ENCODE measurements around the gene KSR1. TPM values are rescaled to one million over a fixed set of nuclear protein-coding genes. Genes with fewer than 3 reads are reported as not detected.

The KSR1 gene
- total and polyA plus RNA-seq, 9 of the 15 experiments (the other 6 are each of a cell fraction or from before 2014, with no cell fraction given): 1.4 to 51.7 (median 18.4) TPM

- peaks cover 2% of the 10 kb centered on the region; the same call in 1 of the 3 replicates for H3K36me3 ChIP-seq (ENCODE audit: control insufficient read depth, insufficient read depth, low read length)
- BruUV-seq (replicated peaks): no TSS peak
- H3K4me1 ChIP-seq (replicated peaks in 1 of 2; ENCODE audit: control insufficient read depth in 2 of 2, insufficient read depth in 2 of 2, low read length in 2 of 2): peaks cover 55 to 59% of the 10 kb centered on the region in 2 experiments
- in situ Hi-C loops (cut with MboI) (no loop called here), intact Hi-C loops (cut with micrococcal nuclease) (loop anchor here (10.0 kb wide), 1 partner anchor 189 kb away; no protein-coding TSS in a partner anchor)
- H3K9me3 ChIP-seq (replicated peaks; ENCODE audit: control insufficient read depth, insufficient read depth, low read depth, low read length): no peaks in the 10 kb centered on the region
- peaks cover 84% of the 10 kb centered on the region for H3K79me2 ChIP-seq (ENCODE audit: control insufficient read depth, insufficient read depth, low read length)
- DNase-seq (ENCODE audit: extremely low read depth in 1 of 4, low spot score in 3 of 4): no peak
- H3K4me3 ChIP-seq: no peak overlapping the region
- 77% methylated on average over 9 of the region's 9 CpGs for WGBS (ENCODE audit: insufficient coverage, low coverage, missing lambda C conversion rate)
- peaks cover 73% of the 10 kb centered on the region for H4K20me1 ChIP-seq (replicated peaks; ENCODE audit: control insufficient read depth, insufficient read depth, low read length)
- CTCF ChIA-PET (ENCODE audit: low intra/inter-chr PET ratio): no interaction called here
- ATAC-seq: no peak
- no peak overlapping the region for H3K9ac ChIP-seq (ENCODE audit: insufficient read depth in 1 of 2, low read depth in 2 of 2, low read length in 2 of 2)
- no peak overlapping the region; the same call in 1 of the 2 replicates for H3K4me2 ChIP-seq (ENCODE audit: insufficient read depth, low read length)
- POLR2A ChIA-PET: interaction anchor here (0.8 to 4.0 kb wide), 3 partner anchors 10 to 203 kb away, joined by 3 to 21 read pairs (median 3); no protein-coding TSS in a partner anchor
- no peaks in the 10 kb centered on the region for H3K27me3 ChIP-seq (ENCODE audit: control insufficient read depth in 2 of 2, insufficient read depth in 2 of 2, low read length in 2 of 2)
- peaks cover 7% of the 10 kb centered on the region for H3K9me1 ChIP-seq (ENCODE audit: control insufficient read depth, insufficient read depth, low read length)
- TF ChIP-seq BCOR (IDR thresholded peaks at IDR 0.05): peak; percentile 94
- peak; percentile 35 for TF ChIP-seq PHF20 (IDR thresholded peaks at IDR 0.05; ENCODE audit: partially characterized antibody)
- TF ChIP-seq ZNF778 (CRISPR knock-in tag; IDR thresholded peaks at IDR 0.05): no peak
- TF ChIP-seq CBX1 (IDR thresholded peaks at IDR 0.05; ENCODE audit: low read depth): peak; percentile 63; the same call in 1 of the 2 replicates
- TF ChIP-seq HDAC2 (IDR thresholded peaks at IDR 0.05): peak; percentile 51; the same call in 1 of the 2 replicates
- TF ChIP-seq HDAC1 (IDR thresholded peaks at IDR 0.05): 0 out of 4 replicates have a peak, but pooled peaks of 1 of the 2 experiments have one; percentile 15
- no peak for TF ChIP-seq SIX5 (IDR thresholded peaks at IDR 0.05; ENCODE audit: borderline replicate concordance in 1 of 2, insufficient read depth in 1 of 2, low read depth in 1 of 2, low read length in 2 of 2)
- peak in 1 of 2 experiments; percentile 62; a peak in 2 of 4 replicates for TF ChIP-seq RCOR1 (IDR thresholded peaks at IDR 0.05; ENCODE audit: borderline replicate concordance in 1 of 2, low read depth in 2 of 2, low read length in 2 of 2)
- peak; percentile 53 to 82 for TF ChIP-seq KDM1A (IDR thresholded peaks at IDR 0.05)
- TF ChIP-seq RUNX1 (IDR thresholded peaks at IDR 0.05; ENCODE audit: low read depth): no peak
- TF ChIP-seq RBM25 (IDR thresholded peaks at IDR 0.05; ENCODE audit: low read depth, low read length, severe bottlenecking): peak; percentile 83
- TF ChIP-seq ADNP (tag; IDR thresholded peaks at IDR 0.05): peak; percentile 89
- peak; percentile 68; the same call in 1 of the 2 replicates for TF ChIP-seq SMARCA5 (IDR thresholded peaks at IDR 0.05)
- TF ChIP-seq CBX3 (IDR thresholded peaks at IDR 0.05; ENCODE audit: borderline replicate concordance in 1 of 2, low read length in 2 of 2): 0 out of 3 replicates have a peak, but pooled peaks of 1 of the 2 experiments have one; percentile 26
- H2AFZ ChIP-seq (ENCODE audit: low read depth, low read length): no peak overlapping the region
- peak; percentile 6 for FAIRE-seq
- no peak overlapping the region for H3K27ac ChIP-seq (ENCODE audit: extremely low read depth, low read depth, low read length)
Measured at GRCh38 chr17:27543958-27544349, 87.7 kb downstream of the KSR1 start.
